Left ventricle myocardium inferior (tissue), 1 donor: ENCODE results near the gene TEX53. TPM values are rescaled to one million over a fixed set of nuclear protein-coding genes. Genes with fewer than 3 reads are reported as not detected.

Experiments
- DNase-seq: peaks from one replicate; pipeline ENCODE4 v3.0.0-alpha.2; 2020
- H3K27ac ChIP-seq: fragments of 200-600 bp; replicated peaks from 2 replicates; pipeline ENCODE4 v1.8.0; 2021
- H3K27me3 ChIP-seq: fragments of 200-600 bp; 2 replicates; pipeline ENCODE4 v1.8.0; 2021; ENCODE audit warnings: low read depth
- H3K36me3 ChIP-seq: fragments of 200-600 bp; 2 replicates; pipeline ENCODE4 v1.8.0; 2021
- H3K4me1 ChIP-seq: fragments of 200-600 bp; 2 replicates; pipeline ENCODE4 v1.8.0; 2021
- H3K4me3 ChIP-seq: fragments of 200-600 bp; 2 replicates; pipeline ENCODE4 v1.8.0; 2021; ENCODE audit warnings: mild to moderate bottlenecking, moderate library complexity
- H3K9me3 ChIP-seq: fragments of 200-600 bp; replicated peaks from 2 replicates; pipeline ENCODE4 v1.8.0; 2021
- intact Hi-C: fragments of 100-400 bp; cut with micrococcal nuclease; formaldehyde crosslinking; loops from one replicate; pipeline ENCODE4 v1.11.0; 2022
- total RNA-seq: library from RNA; stranded (reverse); fragmentation: NEBNext Ultra II Directional; extraction: Animal tissue kit (Norgen Biotek cat#: 25700); gene quantifications from one replicate; pipeline ENCODE4 v1.2.1, GENCODE V29; 2021
- TF ChIP-seq, protein P1 (sequence below): fragments of 200-600 bp; IDR thresholded peaks from 2 replicates; pipeline ENCODE4 v1.8.0; 2021; ENCODE audit warnings: antibody characterized with exemption, mild to moderate bottlenecking, borderline replicate concordance
- donor health status: DM: no; HTN: yes; CAD: no; lungs with severe emphysema.

TEX53 gene
- total RNA-seq, 1 donor from 2014 or later, result not detected

DNA sequence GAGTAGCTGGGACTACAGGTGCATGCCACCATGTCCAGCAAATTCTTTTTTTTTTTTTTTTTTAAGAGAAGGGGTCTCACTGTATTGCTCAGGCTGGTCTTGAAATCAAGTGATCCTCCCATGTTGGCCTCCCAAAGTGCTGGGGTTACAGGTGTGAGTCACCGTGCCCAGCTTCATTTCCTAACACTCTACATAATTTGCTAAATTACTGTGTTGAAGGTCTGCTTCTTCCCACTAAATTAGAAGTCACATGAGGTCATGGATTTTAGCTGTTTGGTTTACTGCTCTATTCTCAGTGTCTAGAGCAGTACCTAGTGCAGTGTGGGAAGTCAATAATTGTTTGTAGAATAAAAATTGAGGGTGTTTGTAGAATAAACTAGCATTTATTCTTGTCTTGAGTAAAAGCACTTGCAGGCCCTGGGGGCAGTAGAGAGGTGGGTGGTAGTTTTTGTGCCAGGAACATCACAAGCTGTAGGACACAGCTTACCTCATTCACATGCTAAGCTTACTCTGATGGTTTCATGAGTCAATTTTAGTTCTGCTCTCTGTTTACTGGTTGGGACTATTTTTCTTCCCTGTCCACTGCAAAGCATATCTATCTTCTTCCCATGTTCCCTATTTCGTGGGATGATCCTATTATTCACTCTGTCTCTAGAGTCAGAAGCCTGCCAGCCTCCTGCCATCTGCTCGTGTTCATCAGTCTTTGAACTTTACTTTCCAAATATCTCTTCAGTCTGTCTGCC lies 17.4 kb upstream of the TEX53 start:
- Histone ChIP-seq H3K27ac (no peak overlapping the region), H3K9me3 (peaks cover 6% of the 10 kb centered on the region)
- intact Hi-C loops, result loop anchor here (10.0 kb wide), 1 partner anchor 230 kb away; no protein-coding TSS in a partner anchor

DNA sequence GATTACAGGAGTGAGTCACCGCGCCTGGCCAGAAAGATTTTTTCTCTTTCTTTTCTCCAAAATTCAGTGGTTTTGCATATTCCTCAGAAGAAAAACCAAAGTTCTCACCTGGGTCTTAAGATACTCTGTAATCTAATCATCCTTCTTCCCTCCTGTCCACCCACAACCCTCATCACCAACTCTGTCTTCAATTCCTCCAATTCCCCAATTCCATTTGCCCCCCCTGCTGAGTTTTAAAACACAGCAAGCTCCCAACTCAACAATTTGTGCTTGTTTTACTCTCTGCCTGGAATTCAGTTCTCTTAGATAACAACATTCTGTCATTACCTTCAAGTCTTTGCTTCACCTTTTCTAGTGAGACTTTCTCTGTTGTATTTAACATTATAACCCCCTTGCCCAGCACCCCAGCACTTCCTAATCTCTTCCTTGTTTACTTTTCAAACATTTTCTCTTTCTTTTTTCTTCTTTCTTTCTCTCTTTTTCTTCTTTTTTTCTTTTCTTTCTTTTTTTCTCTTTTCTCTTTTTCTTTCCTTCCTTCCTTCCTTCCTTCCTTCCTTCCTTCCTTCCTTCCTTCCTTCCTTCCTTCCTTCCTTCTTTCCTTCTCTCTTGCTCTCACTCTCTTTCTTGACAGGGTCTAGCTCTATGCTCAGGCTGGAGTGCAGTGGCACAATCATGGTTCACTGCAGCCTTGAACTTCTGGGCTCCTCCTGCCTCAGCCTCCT lies 16.6 kb upstream of the TEX53 start:
- TF ChIP-seq, protein P1, sequence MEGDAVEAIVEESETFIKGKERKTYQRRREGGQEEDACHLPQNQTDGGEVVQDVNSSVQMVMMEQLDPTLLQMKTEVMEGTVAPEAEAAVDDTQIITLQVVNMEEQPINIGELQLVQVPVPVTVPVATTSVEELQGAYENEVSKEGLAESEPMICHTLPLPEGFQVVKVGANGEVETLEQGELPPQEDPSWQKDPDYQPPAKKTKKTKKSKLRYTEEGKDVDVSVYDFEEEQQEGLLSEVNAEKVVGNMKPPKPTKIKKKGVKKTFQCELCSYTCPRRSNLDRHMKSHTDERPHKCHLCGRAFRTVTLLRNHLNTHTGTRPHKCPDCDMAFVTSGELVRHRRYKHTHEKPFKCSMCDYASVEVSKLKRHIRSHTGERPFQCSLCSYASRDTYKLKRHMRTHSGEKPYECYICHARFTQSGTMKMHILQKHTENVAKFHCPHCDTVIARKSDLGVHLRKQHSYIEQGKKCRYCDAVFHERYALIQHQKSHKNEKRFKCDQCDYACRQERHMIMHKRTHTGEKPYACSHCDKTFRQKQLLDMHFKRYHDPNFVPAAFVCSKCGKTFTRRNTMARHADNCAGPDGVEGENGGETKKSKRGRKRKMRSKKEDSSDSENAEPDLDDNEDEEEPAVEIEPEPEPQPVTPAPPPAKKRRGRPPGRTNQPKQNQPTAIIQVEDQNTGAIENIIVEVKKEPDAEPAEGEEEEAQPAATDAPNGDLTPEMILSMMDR, result no peak
- Histone ChIP-seq H3K4me1 (no peaks in the 10 kb centered on the region), H3K9me3 (peaks cover 6% of the 10 kb centered on the region), H3K36me3 (no peaks in the 10 kb centered on the region), H3K27me3 (peaks cover 71% of the 10 kb centered on the region), H3K27ac (no peak overlapping the region), H3K4me3 (no peak overlapping the region)
- intact Hi-C loops, result loop anchor here (10.0 kb wide), 1 partner anchor 231 kb away; no protein-coding TSS in a partner anchor
- DNase-seq, result no peak

More for the DNA sequence above, 17.4 kb upstream of the TEX53 start:
- no peak overlapping the region for H3K4me3 ChIP-seq
- H3K27me3 ChIP-seq, result peaks cover 74% of the 10 kb centered on the region
- no peak for DNase-seq
- TF ChIP-seq, protein P1, result no peak
- H3K36me3 ChIP-seq, result no peaks in the 10 kb centered on the region
- H3K4me1 ChIP-seq, result no peaks in the 10 kb centered on the region

DNA sequence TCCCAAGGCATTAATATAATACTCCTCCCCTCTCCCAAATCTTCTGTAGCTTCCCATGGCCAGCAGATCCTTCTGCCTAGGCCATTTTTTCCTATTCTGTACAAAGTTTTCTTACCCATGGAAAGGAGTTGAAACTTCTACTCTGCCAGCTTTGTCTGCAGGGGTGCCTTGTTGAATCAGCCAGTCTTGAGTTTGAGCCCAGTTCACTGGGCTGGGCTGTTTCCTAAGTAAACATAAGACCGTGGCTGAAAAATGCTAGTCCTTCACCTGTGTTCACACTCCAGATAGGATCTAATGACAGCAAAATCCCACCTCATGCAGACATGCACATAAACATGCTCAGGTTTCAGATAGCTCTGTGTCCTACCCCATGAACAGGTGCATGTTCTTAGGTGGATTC lies 14.0 kb upstream of the TEX53 start:
- no peak overlapping the region for H3K4me3 ChIP-seq
- TF ChIP-seq, protein P1, result no peak
- intact Hi-C loops, result loop anchor here (10.0 kb wide), 1 partner anchor 233 kb away; no protein-coding TSS in a partner anchor

DNA sequence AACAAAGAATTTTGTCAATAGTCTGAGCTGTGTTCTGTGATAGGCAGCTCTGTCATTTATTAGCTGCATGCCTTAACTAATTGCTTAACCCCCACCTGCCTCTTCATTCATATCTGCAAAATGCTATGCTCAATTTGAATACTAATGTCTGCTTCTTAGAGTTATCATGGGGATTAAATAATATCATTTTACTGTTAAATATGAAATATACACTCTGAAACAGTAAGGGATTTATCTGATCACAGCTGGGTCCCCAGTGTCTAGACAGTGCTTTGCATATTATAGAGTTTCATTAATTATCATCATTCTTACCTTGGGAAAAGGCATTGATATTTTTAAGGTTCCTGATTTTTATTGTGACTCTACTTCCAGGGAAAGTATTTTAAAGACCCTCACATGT lies 12.4 kb upstream of the TEX53 start:
- no peak for DNase-seq
- Histone ChIP-seq H3K36me3 (no peaks in the 10 kb centered on the region), H3K27ac (no peak overlapping the region), H3K4me3 (no peak overlapping the region), H3K27me3 (peaks cover 79% of the 10 kb centered on the region), H3K9me3 (peaks cover 6% of the 10 kb centered on the region), H3K4me1 (no peaks in the 10 kb centered on the region)
- intact Hi-C loops, result loop anchor here (10.0 kb wide), 1 partner anchor 235 kb away; no protein-coding TSS in a partner anchor
- TF ChIP-seq, protein P1, result no peak

More for the DNA sequence above, 14.0 kb upstream of the TEX53 start:
- no peak for DNase-seq
- Histone ChIP-seq H3K4me1 (no peaks in the 10 kb centered on the region), H3K27ac (no peak overlapping the region), H3K27me3 (peaks cover 80% of the 10 kb centered on the region), H3K9me3 (peaks cover 6% of the 10 kb centered on the region), H3K36me3 (no peaks in the 10 kb centered on the region)

DNA sequence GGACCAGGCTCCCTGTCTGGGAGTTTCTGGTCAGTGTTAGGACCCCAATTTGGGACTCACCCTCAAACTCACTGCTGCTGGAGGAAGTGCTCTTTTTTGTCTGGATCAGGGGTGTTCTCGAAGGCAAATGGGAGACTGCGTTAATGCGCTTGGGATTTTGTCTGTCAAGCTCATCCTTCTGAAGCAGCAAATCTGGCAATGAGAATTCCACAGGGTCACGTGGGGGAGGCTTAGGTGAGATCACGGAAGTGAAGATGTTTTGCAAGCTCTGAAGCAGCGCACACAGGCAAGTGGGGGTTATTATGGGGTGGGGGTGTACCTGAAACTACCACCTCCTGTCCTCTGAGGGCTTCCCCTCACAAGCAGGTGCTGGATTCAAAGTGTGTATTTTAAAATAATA lies 10.5 kb upstream of the TEX53 start:
- Histone ChIP-seq H3K27me3 (peaks cover 84% of the 10 kb centered on the region), H3K4me1 (no peaks in the 10 kb centered on the region), H3K36me3 (no peaks in the 10 kb centered on the region), H3K4me3 (no peak overlapping the region), H3K27ac (no peak overlapping the region), H3K9me3 (peaks cover 6% of the 10 kb centered on the region)
- intact Hi-C loops, result no loop called here
- TF ChIP-seq, protein P1, result no peak
- no peak for DNase-seq
